ENCODE data around the gene TGFB2. TPM values are rescaled to one million over a fixed set of nuclear protein-coding genes. Genes with fewer than 3 reads are reported as not detected.

Gene TGFB2
- total RNA-seq, 2 experiments from 2014 or later = 0.11 TPM

DNA sequence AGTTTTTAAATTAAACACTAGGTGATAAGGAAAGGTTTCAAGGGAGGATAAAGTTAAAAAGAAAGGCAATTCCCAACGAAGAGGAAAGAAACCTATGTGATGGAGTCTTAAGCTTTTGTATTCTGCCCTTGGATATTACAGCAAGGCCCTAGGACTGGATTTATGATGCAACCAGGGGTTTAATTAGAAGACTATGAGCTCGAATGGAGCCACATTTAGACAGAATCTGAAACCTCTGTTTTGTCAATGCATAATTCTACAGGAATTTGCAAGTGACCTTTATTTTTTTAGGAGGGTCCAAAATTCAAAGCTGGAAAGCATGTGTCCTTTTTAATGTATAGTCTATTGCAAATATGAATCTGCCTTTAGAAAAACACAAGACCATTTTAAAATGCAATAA, 37.9 kb downstream of the TGFB2 start:
- ATAC-seq (ENCODE audit: poor library complexity) (no peak), DNase-seq (no peak)
- Mint-ChIP-seq H3K27ac (no peak overlapping the region), H3K36me3 (ENCODE audit: low read depth) (no peaks in the 10 kb centered on the region), H3K27me3 (peaks cover 46% of the 10 kb centered on the region), H3K4me3 (no peak overlapping the region), H3K9me3 (no peaks in the 10 kb centered on the region), H3K4me1 (ENCODE audit: low read depth) (no peaks in the 10 kb centered on the region)
- no peaks in the 10 kb centered on the region for H3K4me1 ChIP-seq (ENCODE audit: insufficient read depth, low read length)
- no peak overlapping the region for H3K27ac ChIP-seq (ENCODE audit: low read depth in 1 of 2, low read length in 2 of 2)
- H3K9me3 ChIP-seq (ENCODE audit: control insufficient read depth in 1 of 2, insufficient read depth in 1 of 2, low read length in 2 of 2) = no peaks in the 10 kb centered on the region
- H3K36me3 ChIP-seq (ENCODE audit: insufficient read depth, low read length) = no peaks in the 10 kb centered on the region
- intact Hi-C loops (cut with DNase I, micrococcal nuclease) = no loop called here
- ChIA-PET CTCF (no interaction called here), POLR2A (no interaction called here)
- no peak overlapping the region for H3K4me3 ChIP-seq (ENCODE audit: low read length)
- peaks cover 0 to 7% of the 10 kb centered on the region in 2 experiments for H3K27me3 ChIP-seq (ENCODE audit: control insufficient read depth in 1 of 2, insufficient read depth in 2 of 2, low read length in 2 of 2)
- TF ChIP-seq, protein P1, sequence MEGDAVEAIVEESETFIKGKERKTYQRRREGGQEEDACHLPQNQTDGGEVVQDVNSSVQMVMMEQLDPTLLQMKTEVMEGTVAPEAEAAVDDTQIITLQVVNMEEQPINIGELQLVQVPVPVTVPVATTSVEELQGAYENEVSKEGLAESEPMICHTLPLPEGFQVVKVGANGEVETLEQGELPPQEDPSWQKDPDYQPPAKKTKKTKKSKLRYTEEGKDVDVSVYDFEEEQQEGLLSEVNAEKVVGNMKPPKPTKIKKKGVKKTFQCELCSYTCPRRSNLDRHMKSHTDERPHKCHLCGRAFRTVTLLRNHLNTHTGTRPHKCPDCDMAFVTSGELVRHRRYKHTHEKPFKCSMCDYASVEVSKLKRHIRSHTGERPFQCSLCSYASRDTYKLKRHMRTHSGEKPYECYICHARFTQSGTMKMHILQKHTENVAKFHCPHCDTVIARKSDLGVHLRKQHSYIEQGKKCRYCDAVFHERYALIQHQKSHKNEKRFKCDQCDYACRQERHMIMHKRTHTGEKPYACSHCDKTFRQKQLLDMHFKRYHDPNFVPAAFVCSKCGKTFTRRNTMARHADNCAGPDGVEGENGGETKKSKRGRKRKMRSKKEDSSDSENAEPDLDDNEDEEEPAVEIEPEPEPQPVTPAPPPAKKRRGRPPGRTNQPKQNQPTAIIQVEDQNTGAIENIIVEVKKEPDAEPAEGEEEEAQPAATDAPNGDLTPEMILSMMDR (IDR thresholded peaks at IDR 0.05) = no peak

DNA sequence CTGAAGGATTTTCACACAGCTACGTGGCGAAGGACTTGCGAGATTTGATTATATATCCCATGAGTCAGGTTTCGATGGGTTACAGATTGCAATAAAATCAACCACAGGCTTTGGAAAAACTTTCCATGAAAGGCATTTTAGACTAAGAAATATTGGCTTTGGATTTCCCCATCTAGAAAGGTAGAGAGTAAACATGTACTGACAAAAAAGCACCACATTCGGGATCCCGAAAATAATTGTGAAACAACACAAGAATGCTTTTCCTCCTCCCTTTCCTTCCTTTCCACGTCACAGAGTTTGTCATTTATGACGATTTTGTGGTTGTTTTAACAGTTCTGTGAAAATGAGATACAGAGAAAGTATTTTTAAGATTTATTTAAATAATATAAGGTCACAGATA, 38.5 kb downstream of the TGFB2 start:
- Mint-ChIP-seq H3K27ac (no peak overlapping the region), H3K9me3 (no peaks in the 10 kb centered on the region), H3K4me3 (no peak overlapping the region), H3K36me3 (ENCODE audit: low read depth) (no peaks in the 10 kb centered on the region), H3K4me1 (ENCODE audit: low read depth) (no peaks in the 10 kb centered on the region), H3K27me3 (peaks cover 48% of the 10 kb centered on the region)
- TF ChIP-seq, protein P1 (IDR thresholded peaks at IDR 0.05) = no peak
- no peaks in the 10 kb centered on the region for H3K36me3 ChIP-seq (ENCODE audit: insufficient read depth, low read length)
- ATAC-seq (ENCODE audit: poor library complexity) (no peak), DNase-seq (no peak)
- H3K27ac ChIP-seq (ENCODE audit: low read depth in 1 of 2, low read length in 2 of 2) = no peak overlapping the region
- ChIA-PET CTCF (no interaction called here), POLR2A (no interaction called here)
- intact Hi-C loops (cut with DNase I, micrococcal nuclease) = no loop called here
- no peak overlapping the region for H3K4me3 ChIP-seq (ENCODE audit: low read length)
- H3K9me3 ChIP-seq (ENCODE audit: control insufficient read depth in 1 of 2, insufficient read depth in 1 of 2, low read length in 2 of 2) = no peaks in the 10 kb centered on the region
- H3K27me3 ChIP-seq (ENCODE audit: control insufficient read depth in 1 of 2, insufficient read depth in 2 of 2, low read length in 2 of 2) = peaks cover 0 to 7% of the 10 kb centered on the region in 2 experiments
- no peaks in the 10 kb centered on the region for H3K4me1 ChIP-seq (ENCODE audit: insufficient read depth, low read length)

DNA sequence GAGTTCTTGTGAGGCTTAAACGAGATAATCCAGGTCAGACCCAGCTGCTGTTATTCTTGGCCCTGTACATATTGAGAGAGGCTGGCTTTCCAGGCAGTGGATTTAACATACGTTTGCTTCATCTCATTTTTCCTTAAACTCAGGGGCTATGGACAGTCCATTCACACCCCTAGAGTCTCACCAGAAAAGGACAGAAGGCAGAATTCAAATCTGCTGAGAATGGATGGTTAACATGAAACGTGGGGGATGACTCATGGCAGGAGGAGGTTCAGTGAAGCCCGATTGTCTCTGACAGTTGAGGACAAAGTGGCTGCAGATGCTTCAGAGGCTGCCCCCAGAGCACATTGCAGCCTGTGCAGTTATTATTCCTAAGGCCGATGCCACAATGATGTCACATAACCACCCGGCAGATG, 39.5 kb downstream of the TGFB2 start:
- Mint-ChIP-seq H3K4me1 (ENCODE audit: low read depth) (no peaks in the 10 kb centered on the region), H3K9me3 (no peaks in the 10 kb centered on the region), H3K27ac (no peak overlapping the region), H3K36me3 (ENCODE audit: low read depth) (no peaks in the 10 kb centered on the region), H3K4me3 (no peak overlapping the region), H3K27me3 (peaks cover 55% of the 10 kb centered on the region)
- TF ChIP-seq, protein P1 (IDR thresholded peaks at IDR 0.05) = no peak
- intact Hi-C loops (cut with DNase I, micrococcal nuclease) = no loop called here
- H3K36me3 ChIP-seq (ENCODE audit: insufficient read depth, low read length) = no peaks in the 10 kb centered on the region
- no peak overlapping the region for H3K4me3 ChIP-seq (ENCODE audit: low read length)
- no peak overlapping the region for H3K27ac ChIP-seq (ENCODE audit: low read depth in 1 of 2, low read length in 2 of 2)
- H3K27me3 ChIP-seq (ENCODE audit: control insufficient read depth in 1 of 2, insufficient read depth in 2 of 2, low read length in 2 of 2) = peaks cover 0 to 7% of the 10 kb centered on the region in 2 experiments
- ChIA-PET CTCF (no interaction called here), POLR2A (no interaction called here)
- no peak for ATAC-seq (ENCODE audit: poor library complexity)
- H3K9me3 ChIP-seq (ENCODE audit: control insufficient read depth in 1 of 2, insufficient read depth in 1 of 2, low read length in 2 of 2) = no peaks in the 10 kb centered on the region
- DNase-seq = no peak
- H3K4me1 ChIP-seq (ENCODE audit: insufficient read depth, low read length) = no peaks in the 10 kb centered on the region

Data from CD4-positive, alpha-beta T cell (primary cell).